ELR (cell line): ENCODE data around the gene GNB1.

Experiments used
- DNase-seq: peaks from one replicate; pipeline ENCODE4 v3.0.0-alpha.2; 2015; ENCODE audit warnings: low read depth

The GNB1 gene

GRCh38 chr1:1922956-1923833, 32.3 kb upstream of the GNB1 start:
- no peak for DNase-seq

- no peak for DNase-seq
Measured at GRCh38 chr1:1922702-1922955, 31.7 kb upstream of the GNB1 start.

- no peak for DNase-seq
Measured at GRCh38 chr1:1921901-1922701, 31.2 kb upstream of the GNB1 start.

- DNase-seq, result no peak
Measured at GRCh38 chr1:1921459-1921862, 30.6 kb upstream of the GNB1 start.

GRCh38 chr1:1920608-1921458, 29.9 kb upstream of the GNB1 start:
- DNase-seq, result no peak

GRCh38 chr1:1920057-1920607, 29.2 kb upstream of the GNB1 start:
- no peak for DNase-seq

- peak; percentile 94 for DNase-seq
Measured at GRCh38 chr1:1919304-1920056, 28.6 kb upstream of the GNB1 start.

- no peak for DNase-seq
Measured at GRCh38 chr1:1918901-1919303, 28.0 kb upstream of the GNB1 start, which contains the start of gene TMEM52. Gene TMEM52 (minus strand): TSS chr1:1919279. CDS start chr1:1919265, 14 bp downstream.

GRCh38 chr1:1917995-1918900, 27.4 kb upstream of the GNB1 start:
- no peak for DNase-seq

GRCh38 chr1:1917304-1917976, 26.6 kb upstream of the GNB1 start:
- DNase-seq, result no peak

- DNase-seq, result no peak
Measured at GRCh38 chr1:1916851-1917251, 26.0 kb upstream of the GNB1 start.

GRCh38 chr1:1915911-1916840, 25.3 kb upstream of the GNB1 start:
- DNase-seq, result no peak

- no peak for DNase-seq
Measured at GRCh38 chr1:1914971-1915692, 24.2 kb upstream of the GNB1 start, which contains the start of gene CALML6. Gene CALML6 (plus strand): TSS chr1:1915260. CDS start chr1:1915281, 21 bp downstream.

- no peak for DNase-seq
Measured at GRCh38 chr1:1914101-1914970, 23.4 kb upstream of the GNB1 start.

- DNase-seq, result no peak
Measured at GRCh38 chr1:1911350-1912041, 20.6 kb upstream of the GNB1 start.

GRCh38 chr1:1910651-1911331, 19.9 kb upstream of the GNB1 start:
- no peak for DNase-seq
